Measurements from ENCODE around the gene TRIM59.
A peak's percentile ranks its signal among the peaks of the same experiment; 100 is the strongest.

TRIM59 gene

DNA sequence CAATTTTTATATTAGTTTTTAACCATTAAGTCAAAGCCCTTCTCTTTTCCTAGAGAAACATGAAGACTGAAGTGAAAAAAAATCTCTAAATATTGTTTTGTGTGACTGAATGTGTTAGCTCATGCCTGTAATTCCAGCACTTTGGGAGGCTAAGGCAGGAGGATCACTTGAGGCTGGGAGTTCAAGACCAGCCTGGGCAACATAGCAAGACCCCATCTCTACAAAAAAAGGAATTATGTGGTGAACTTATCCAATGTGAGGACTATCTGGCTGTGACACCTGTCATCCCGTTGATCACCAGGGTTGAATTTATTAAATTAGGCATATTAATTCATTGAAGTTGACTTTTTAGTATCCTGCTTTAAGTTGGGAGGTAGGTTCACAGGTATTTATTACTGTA is 37.1 kb downstream of the TRIM59 start:
- Histone ChIP-seq H3K9ac (ENCODE audit: low read depth in 1 of 2, low read length in 2 of 2) (no peak overlapping the region), H3K4me1 (ENCODE audit: control insufficient read depth in 1 of 2, insufficient read depth in 2 of 2, low read length in 2 of 2) (no peaks in the 10 kb centered on the region), H3K9me3 (ENCODE audit: control insufficient read depth in 1 of 2, low read length in 2 of 2) (no peaks in the 10 kb centered on the region), H3K4me3 (ENCODE audit: low read depth in 1 of 2, low read length in 2 of 2) (no peak overlapping the region), H3K27ac (ENCODE audit: low read depth, low read length) (no peak overlapping the region), H3K36me3 (ENCODE audit: control insufficient read depth in 1 of 2, insufficient read depth in 2 of 2, low read length in 2 of 2) (peaks cover 4 to 33% of the 10 kb centered on the region in 2 donors), H3K27me3 (ENCODE audit: control insufficient read depth in 1 of 2, insufficient read depth in 2 of 2, low read length in 2 of 2) (no peaks in the 10 kb centered on the region)

- H3K4me1 ChIP-seq (ENCODE audit: control insufficient read depth in 1 of 2, insufficient read depth in 2 of 2, low read length in 2 of 2) = no peaks in the 10 kb centered on the region
- H3K27ac ChIP-seq (ENCODE audit: low read depth, low read length) = no peak overlapping the region
- no peaks in the 10 kb centered on the region for H3K9me3 ChIP-seq (ENCODE audit: control insufficient read depth in 1 of 2, low read length in 2 of 2)
- H3K9ac ChIP-seq (ENCODE audit: low read depth in 1 of 2, low read length in 2 of 2) = no peak overlapping the region
- peaks cover 3 to 14% of the 10 kb centered on the region in 2 donors for H3K36me3 ChIP-seq (ENCODE audit: control insufficient read depth in 1 of 2, insufficient read depth in 2 of 2, low read length in 2 of 2)
- H3K4me3 ChIP-seq (ENCODE audit: low read depth in 1 of 2, low read length in 2 of 2) = no peak overlapping the region
- no peaks in the 10 kb centered on the region for H3K27me3 ChIP-seq (ENCODE audit: control insufficient read depth in 1 of 2, insufficient read depth in 2 of 2, low read length in 2 of 2)
These were observed 39.6 kb downstream of the TRIM59 start for GRCh38 chr3:160409812-160410610.

- Histone ChIP-seq H3K4me3 (ENCODE audit: low read depth in 1 of 2, low read length in 2 of 2) (peak overlapping the region in 1 of 2 donors; percentile 26), H3K9ac (ENCODE audit: low read depth in 1 of 2, low read length in 2 of 2) (peak overlapping the region in 1 of 2 donors; percentile 91), H3K4me1 (ENCODE audit: control insufficient read depth in 1 of 2, insufficient read depth in 2 of 2, low read length in 2 of 2) (no peaks in the 10 kb centered on the region), H3K27me3 (ENCODE audit: control insufficient read depth in 1 of 2, insufficient read depth in 2 of 2, low read length in 2 of 2) (no peaks in the 10 kb centered on the region), H3K36me3 (ENCODE audit: control insufficient read depth in 1 of 2, insufficient read depth in 2 of 2, low read length in 2 of 2) (peaks cover 0 to 3% of the 10 kb centered on the region in 2 donors), H3K9me3 (ENCODE audit: control insufficient read depth in 1 of 2, low read length in 2 of 2) (no peaks in the 10 kb centered on the region), H3K27ac (ENCODE audit: low read depth, low read length) (no peak overlapping the region)
These were observed 45.7 kb downstream of the TRIM59 start for GRCh38 chr3:160403796-160404470.

- Histone ChIP-seq H3K9ac (ENCODE audit: low read depth in 1 of 2, low read length in 2 of 2) (peak overlapping the region; percentile 22 to 91), H3K4me3 (ENCODE audit: low read depth in 1 of 2, low read length in 2 of 2) (peak overlapping the region; percentile 93 to 99), H3K9me3 (ENCODE audit: control insufficient read depth in 1 of 2, low read length in 2 of 2) (no peaks in the 10 kb centered on the region), H3K36me3 (ENCODE audit: control insufficient read depth in 1 of 2, insufficient read depth in 2 of 2, low read length in 2 of 2) (no peaks in the 10 kb centered on the region), H3K4me1 (ENCODE audit: control insufficient read depth in 1 of 2, insufficient read depth in 2 of 2, low read length in 2 of 2) (peaks cover 3 to 7% of the 10 kb centered on the region in 2 donors), H3K27ac (ENCODE audit: low read depth, low read length) (no peak overlapping the region), H3K27me3 (ENCODE audit: control insufficient read depth in 1 of 2, insufficient read depth in 2 of 2, low read length in 2 of 2) (no peaks in the 10 kb centered on the region)
These were observed 46.5 kb downstream of the TRIM59 start for GRCh38 chr3:160403028-160403545.

DNA sequence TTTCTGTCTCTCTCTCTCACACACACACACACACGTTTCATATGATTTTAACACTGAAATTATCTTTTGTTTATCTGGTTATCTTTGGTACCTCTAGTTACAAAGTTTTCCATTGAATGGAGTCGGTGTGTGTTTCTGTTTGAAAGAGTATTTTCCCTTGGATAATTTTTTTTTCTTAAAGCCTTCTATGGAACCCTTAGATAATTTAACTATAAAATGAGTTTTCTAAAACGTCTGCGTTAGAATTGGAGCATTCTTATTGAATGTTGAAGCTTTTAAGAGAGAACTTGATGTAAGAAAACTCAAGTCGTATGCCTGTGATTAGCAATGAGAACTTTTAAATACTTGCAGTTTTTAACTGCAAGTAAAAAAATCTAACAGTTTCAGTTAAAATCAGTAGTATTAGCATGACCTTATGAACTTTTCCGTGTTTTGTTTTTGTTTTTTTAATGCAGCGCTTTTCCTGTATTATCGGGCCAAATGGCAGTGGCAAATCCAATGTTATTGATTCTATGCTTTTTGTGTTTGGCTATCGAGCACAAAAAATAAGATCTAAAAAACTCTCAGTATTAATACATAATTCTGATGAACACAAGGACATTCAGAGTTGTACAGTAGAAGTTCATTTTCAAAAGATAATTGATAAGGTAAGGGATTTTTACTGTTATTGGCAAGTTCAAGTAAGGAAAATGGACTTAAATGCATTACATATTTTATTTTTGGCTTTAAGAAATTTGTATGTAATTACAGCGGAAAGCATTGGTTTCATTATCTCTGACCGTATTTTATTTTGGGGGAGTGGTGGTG is 47.2 kb downstream of the TRIM59 start:
- H3K9ac ChIP-seq (ENCODE audit: low read depth in 1 of 2, low read length in 2 of 2) = peak overlapping the region; percentile 87 to 91
- peaks cover 4 to 8% of the 10 kb centered on the region in 2 donors for H3K4me1 ChIP-seq (ENCODE audit: control insufficient read depth in 1 of 2, insufficient read depth in 2 of 2, low read length in 2 of 2)
- no peaks in the 10 kb centered on the region for H3K27me3 ChIP-seq (ENCODE audit: control insufficient read depth in 1 of 2, insufficient read depth in 2 of 2, low read length in 2 of 2)
- no peak overlapping the region for H3K27ac ChIP-seq (ENCODE audit: low read depth, low read length)
- no peaks in the 10 kb centered on the region for H3K9me3 ChIP-seq (ENCODE audit: control insufficient read depth in 1 of 2, low read length in 2 of 2)
- no peaks in the 10 kb centered on the region for H3K36me3 ChIP-seq (ENCODE audit: control insufficient read depth in 1 of 2, insufficient read depth in 2 of 2, low read length in 2 of 2)
- H3K4me3 ChIP-seq (ENCODE audit: low read depth in 1 of 2, low read length in 2 of 2) = peak overlapping the region; percentile 93 to 99

GRCh38 chr3:160401291-160402095 is 48.1 kb downstream of the TRIM59 start:
- Histone ChIP-seq H3K4me1 (ENCODE audit: control insufficient read depth in 1 of 2, insufficient read depth in 2 of 2, low read length in 2 of 2) (peaks cover 4 to 8% of the 10 kb centered on the region in 2 donors), H3K27me3 (ENCODE audit: control insufficient read depth in 1 of 2, insufficient read depth in 2 of 2, low read length in 2 of 2) (no peaks in the 10 kb centered on the region), H3K9me3 (ENCODE audit: control insufficient read depth in 1 of 2, low read length in 2 of 2) (no peaks in the 10 kb centered on the region), H3K4me3 (ENCODE audit: low read depth in 1 of 2, low read length in 2 of 2) (peak overlapping the region; percentile 93 to 99), H3K36me3 (ENCODE audit: control insufficient read depth in 1 of 2, insufficient read depth in 2 of 2, low read length in 2 of 2) (no peaks in the 10 kb centered on the region), H3K27ac (ENCODE audit: low read depth, low read length) (no peak overlapping the region), H3K9ac (ENCODE audit: low read depth in 1 of 2, low read length in 2 of 2) (peak overlapping the region; percentile 87 to 91)

- Histone ChIP-seq H3K36me3 (ENCODE audit: control insufficient read depth in 1 of 2, insufficient read depth in 2 of 2, low read length in 2 of 2) (no peaks in the 10 kb centered on the region), H3K27me3 (ENCODE audit: control insufficient read depth in 1 of 2, insufficient read depth in 2 of 2, low read length in 2 of 2) (no peaks in the 10 kb centered on the region), H3K4me3 (ENCODE audit: low read depth in 1 of 2, low read length in 2 of 2) (peak overlapping the region; percentile 93 to 99), H3K27ac (ENCODE audit: low read depth, low read length) (peak overlapping the region; percentile 89), H3K9ac (ENCODE audit: low read depth in 1 of 2, low read length in 2 of 2) (peak overlapping the region; percentile 87 to 91), H3K9me3 (ENCODE audit: control insufficient read depth in 1 of 2, low read length in 2 of 2) (no peaks in the 10 kb centered on the region), H3K4me1 (ENCODE audit: control insufficient read depth in 1 of 2, insufficient read depth in 2 of 2, low read length in 2 of 2) (peaks cover 4 to 8% of the 10 kb centered on the region in 2 donors)
These were observed 48.9 kb downstream of the TRIM59 start for GRCh38 chr3:160400702-160401150.

- Histone ChIP-seq H3K4me1 (ENCODE audit: control insufficient read depth in 1 of 2, insufficient read depth in 2 of 2, low read length in 2 of 2) (peaks cover 4 to 8% of the 10 kb centered on the region in 2 donors), H3K27me3 (ENCODE audit: control insufficient read depth in 1 of 2, insufficient read depth in 2 of 2, low read length in 2 of 2) (no peaks in the 10 kb centered on the region), H3K9me3 (ENCODE audit: control insufficient read depth in 1 of 2, low read length in 2 of 2) (no peaks in the 10 kb centered on the region), H3K27ac (ENCODE audit: low read depth, low read length) (peak overlapping the region; percentile 89), H3K4me3 (ENCODE audit: low read depth in 1 of 2, low read length in 2 of 2) (peak overlapping the region; percentile 93 to 99), H3K9ac (ENCODE audit: low read depth in 1 of 2, low read length in 2 of 2) (peak overlapping the region; percentile 87 to 91), H3K36me3 (ENCODE audit: control insufficient read depth in 1 of 2, insufficient read depth in 2 of 2, low read length in 2 of 2) (no peaks in the 10 kb centered on the region)
These were observed 49.4 kb downstream of the TRIM59 start for GRCh38 chr3:160400030-160400701.

Measured in duodenal mucosa (tissue), 2 donors.